HL-60/S4 treated with phorbol 12-myristate 13-acetate at 8.2 ng/mL for 4 days and 3 days (cell line): Measurements from ENCODE around the gene GFAP.

Experiments
- in situ Hi-C: fragments of 300-500 bp; cut with MboI; formaldehyde crosslinking; loops from 2 replicates; pipeline ENCODE4 v1.15.0; 2022; ENCODE audit warnings: low sequenced_read_pairs

The GFAP gene

DNA sequence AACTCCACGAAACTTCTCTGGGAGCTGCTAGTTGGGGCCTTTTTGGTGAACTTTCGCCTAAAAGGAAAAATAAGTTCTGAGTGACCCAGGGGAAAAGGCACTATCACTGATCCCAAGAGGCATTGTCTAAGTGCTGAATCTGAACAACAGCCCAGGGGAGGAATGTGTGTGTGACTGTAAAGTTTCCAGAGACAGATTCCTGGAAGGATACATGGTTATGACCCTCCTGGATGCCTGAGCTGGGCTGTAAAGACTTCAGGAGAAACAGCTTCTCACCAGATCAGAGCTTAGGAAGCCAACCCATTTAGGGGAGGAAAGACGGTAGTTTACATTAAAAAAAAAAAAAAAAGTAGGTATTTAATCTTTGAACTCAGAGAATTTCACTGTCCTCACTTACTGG is 47.5 kb downstream of the GFAP start:
- in situ Hi-C loops, result loop anchor here (10.0 to 25.0 kb wide), 2 partner anchors 83 to 331 kb away; no protein-coding TSS in a partner anchor

DNA sequence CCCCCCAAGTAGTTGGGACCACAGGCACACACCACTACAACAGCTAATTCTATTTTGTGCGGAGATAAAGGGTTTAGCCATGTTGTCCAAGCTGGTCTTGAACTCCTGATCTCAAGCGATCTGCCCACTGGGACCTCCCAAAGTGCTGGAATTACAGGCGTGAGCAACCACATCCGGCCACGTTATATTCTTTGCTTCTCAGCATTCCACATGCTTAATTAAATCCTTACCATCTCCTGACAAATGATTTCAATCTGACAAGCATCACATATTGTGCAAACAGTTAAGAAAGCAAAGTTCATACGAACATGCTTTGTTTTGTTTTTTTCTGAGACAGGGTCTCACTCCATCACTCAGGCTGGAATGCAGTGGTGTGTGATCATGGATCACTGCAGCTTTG is 49.4 kb downstream of the GFAP start:
- in situ Hi-C loops, result loop anchor here (10.0 to 25.0 kb wide), 2 partner anchors 81 to 329 kb away; no protein-coding TSS in a partner anchor

DNA sequence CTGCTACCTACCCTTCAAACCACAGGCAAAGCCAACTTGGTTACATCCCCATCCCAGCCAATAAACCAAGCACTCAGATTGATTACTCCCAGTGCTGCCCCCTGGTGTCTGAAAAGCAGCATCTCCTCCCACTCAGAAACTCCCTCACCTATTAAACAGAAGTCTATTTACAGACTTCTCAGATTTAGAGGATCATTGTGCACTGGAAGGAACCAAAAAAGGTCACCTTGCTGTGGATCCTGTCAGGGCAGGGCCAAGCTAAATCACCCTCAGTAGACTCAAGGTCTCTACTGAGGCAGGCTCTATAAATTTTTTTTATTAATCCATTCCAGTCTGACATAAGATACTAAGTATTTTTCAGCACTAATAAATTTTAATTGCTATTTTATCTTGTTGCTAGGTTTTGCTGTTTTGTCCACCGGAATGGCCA is 50.1 kb downstream of the GFAP start:
- in situ Hi-C loops, result loop anchor here (10.0 to 25.0 kb wide), 2 partner anchors 80 to 328 kb away; no protein-coding TSS in a partner anchor

DNA sequence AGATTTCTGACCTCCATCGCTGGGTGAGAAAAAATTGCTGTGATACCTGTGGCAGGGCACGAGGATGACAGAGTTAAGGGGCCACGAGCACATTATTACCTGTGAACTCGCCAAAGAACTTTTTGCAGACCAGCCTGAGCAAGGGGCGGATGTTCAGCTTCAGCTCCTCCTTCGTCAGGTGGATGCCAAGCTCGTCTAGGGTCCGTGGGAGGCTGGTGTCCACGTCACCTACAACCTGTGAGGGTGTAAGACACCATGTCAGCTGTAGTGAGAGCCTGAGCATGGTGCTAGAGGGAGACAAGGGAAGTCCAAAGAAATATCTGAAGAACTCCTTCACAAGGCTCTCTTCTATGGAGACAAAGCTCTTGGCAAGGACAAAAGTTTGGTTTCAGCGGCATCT is 50.5 kb downstream of the GFAP start:
- in situ Hi-C loops, result loop anchor here (10.0 to 25.0 kb wide), 2 partner anchors 80 to 328 kb away; no protein-coding TSS in a partner anchor

DNA sequence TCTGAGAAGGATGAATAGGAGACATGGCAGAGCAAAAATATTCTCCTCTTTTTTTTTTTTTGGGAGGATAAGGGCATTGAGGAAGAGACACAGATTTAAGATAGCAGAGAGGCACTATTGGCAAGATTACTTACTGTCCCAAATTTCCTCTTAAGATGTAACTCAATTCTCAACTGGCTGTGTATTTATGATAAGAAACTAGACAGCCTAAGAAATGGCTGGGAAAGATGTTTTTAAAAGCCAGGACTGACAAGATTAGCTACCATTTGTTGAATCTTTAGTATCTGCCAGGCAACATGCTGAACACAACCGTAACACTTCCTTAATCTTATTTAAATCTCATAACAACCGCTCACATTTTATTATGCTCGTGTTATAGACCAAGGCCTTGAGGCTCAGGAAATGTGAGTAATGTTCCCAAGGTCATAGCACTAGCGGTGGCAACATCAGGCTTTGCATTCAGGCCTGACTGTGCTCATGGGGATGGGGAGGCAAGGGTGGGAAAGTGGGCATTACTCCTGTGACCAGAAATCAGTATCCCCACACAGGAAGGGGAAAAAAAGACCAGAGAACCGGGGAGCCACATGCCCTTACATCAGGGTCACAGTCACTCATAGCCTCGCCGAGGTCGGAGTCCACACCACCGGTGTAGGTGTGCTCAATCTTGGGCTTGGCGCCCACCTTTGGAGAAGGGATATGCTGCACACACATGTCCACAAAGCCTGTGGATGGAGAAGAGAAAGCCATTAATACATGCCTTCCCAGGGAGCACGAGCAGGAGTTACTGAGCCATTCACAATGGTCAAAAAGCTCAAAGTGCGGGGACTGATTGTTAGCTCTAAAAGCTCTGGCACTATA is 52.0 kb downstream of the GFAP start:
- in situ Hi-C loops, result loop anchor here (10.0 to 25.0 kb wide), 2 partner anchors 78 to 326 kb away; no protein-coding TSS in a partner anchor

DNA sequence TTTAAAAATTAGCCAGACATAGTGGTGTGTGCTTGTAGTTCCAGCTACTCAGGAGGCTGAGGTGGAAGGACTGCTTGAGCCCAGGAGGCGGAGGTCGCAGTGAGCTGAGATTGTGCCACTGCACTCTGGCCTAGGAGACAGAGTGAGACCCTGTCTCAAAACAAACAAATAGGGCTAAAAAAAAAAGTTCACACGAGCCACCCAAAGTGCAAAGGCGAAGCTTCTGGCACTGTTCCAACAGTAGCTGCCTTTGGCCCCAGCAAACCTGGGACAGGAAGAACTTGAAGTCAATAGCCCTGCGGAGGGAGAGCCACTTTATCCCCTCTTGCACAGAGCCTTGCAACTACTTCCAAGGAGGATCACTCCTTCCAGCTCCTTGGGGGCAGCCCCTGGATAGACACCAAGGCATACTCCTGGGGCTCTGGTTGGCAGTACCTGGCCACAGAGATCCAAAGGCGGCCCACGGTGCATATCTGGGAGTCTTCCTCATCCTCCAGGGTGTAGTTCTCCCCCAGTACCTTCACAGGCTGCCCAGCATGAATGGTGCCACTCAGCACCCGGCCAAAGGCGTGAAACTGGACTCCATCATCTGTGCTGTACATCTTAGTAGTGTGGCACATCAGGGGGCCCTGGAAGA is 52.9 kb downstream of the GFAP start:
- in situ Hi-C loops, result loop anchor here (10.0 to 25.0 kb wide), 2 partner anchors 78 to 325 kb away; no protein-coding TSS in a partner anchor

DNA sequence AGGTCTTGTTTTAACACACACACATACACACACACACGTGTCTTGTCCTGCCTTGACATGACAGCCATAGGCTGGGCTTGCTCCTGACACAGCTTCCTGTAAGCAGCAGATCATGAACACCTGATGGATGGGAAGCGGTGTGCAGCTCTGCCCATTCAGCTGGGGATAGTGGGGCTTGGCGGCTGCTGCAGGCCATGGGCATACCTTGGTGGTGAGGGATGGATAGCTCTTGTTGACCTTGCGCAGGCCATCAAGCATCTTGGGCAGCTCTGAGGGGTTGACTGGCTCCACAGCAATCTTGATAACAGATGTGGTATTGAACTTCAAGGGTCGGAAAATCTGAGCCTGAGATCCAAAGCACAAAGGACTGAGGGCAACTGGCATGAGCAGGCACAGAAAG is 55.6 kb downstream of the GFAP start:
- in situ Hi-C loops, result loop anchor here (10.0 to 25.0 kb wide), 2 partner anchors 75 to 322 kb away; no protein-coding TSS in a partner anchor

DNA sequence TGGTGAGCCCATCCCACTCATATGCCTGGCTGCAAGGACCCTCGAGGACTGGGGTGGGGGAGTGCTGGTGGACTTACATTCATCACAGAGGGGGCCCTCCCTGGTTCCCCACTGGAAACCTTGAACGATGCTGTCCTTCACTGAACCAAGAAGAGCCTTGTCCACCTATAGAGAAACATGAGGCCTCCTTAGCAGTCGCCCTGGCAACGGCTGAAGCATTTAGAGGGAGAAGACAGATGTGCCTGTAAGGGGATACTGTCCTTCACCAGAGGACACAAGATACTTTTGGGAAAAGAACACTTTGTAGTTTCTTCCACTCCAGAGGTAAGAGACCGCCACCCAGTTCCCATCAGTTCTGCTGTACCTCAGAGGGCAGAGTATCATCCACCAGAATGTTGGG is 61.1 kb downstream of the GFAP start:
- in situ Hi-C loops, result loop anchor here (25.0 kb wide), 1 partner anchor 317 kb away; no protein-coding TSS in a partner anchor
